GM06990 (cell line): ENCODE measurements around the gene ITGB8.

Experiments used
- DNase-seq: peaks from one replicate; pipeline ENCODE4 v3.0.0-alpha.2; 2011; ENCODE audit not compliant: insufficient read length; ENCODE audit errors: extremely low read depth
- H3K27me3 ChIP-seq: replicated peaks from 2 replicates; pipeline ENCODE4 v1.6.0; 2011; ENCODE audit warnings: low read length; ENCODE audit not compliant: control insufficient read depth, insufficient read depth
- H3K36me3 ChIP-seq: 2 replicates; pipeline ENCODE4 v1.5.1; 2011; ENCODE audit warnings: low read length; ENCODE audit not compliant: control insufficient read depth, insufficient read depth
- H3K4me3 ChIP-seq: replicated peaks from 2 replicates; pipeline ENCODE4 v1.5.1; 2011; ENCODE audit warnings: low read depth, mild to moderate bottlenecking, control low read depth, low read length
- CTCF ChIP-seq: IDR thresholded peaks from 2 replicates; pipeline ENCODE4 v1.5.1; 2011; ENCODE audit warnings: low read length, control low read depth, mild to moderate bottlenecking, inconsistent platforms; ENCODE audit not compliant: insufficient read depth, poor library complexity, severe bottlenecking

The ITGB8 gene

GRCh38 chr7:20331910-20332813 lies 1.5 kb downstream of the ITGB8 start:
- H3K4me3 ChIP-seq = peak overlapping the region; percentile 79
- H3K36me3 ChIP-seq = no peaks in the 10 kb centered on the region
- no peak for TF ChIP-seq CTCF
- H3K27me3 ChIP-seq = no peaks in the 10 kb centered on the region
- DNase-seq = no peak

- no peak for TF ChIP-seq CTCF
- Histone ChIP-seq H3K36me3 (no peaks in the 10 kb centered on the region), H3K27me3 (no peaks in the 10 kb centered on the region), H3K4me3 (no peak overlapping the region)
- no peak for DNase-seq
Observed at GRCh38 chr7:20338285-20338684, 7.6 kb downstream of the ITGB8 start.

DNA sequence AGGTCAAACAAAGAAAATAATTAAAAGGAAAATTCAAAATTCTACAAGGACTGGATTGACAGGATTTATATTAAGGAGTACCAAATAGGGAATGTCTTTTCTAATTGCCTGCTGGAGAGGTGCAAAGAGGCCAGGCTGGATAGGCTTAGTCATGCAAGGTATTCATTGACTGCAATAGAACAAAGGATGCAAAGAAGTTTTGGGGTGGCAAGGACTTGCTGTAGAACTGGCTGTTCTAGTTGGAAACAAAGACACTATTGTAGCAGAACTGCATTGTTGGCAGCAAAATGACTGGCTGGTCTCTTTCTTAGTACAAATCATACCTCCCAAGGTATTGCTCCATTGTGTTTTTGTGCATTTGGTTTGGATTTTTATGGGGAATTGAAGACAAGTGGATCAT lies 10.1 kb downstream of the ITGB8 start:
- DNase-seq = no peak
- TF ChIP-seq CTCF = no peak
- Histone ChIP-seq H3K4me3 (no peak overlapping the region), H3K36me3 (no peaks in the 10 kb centered on the region), H3K27me3 (no peaks in the 10 kb centered on the region)

GRCh38 chr7:20343205-20343604 lies 12.5 kb downstream of the ITGB8 start:
- Histone ChIP-seq H3K27me3 (no peaks in the 10 kb centered on the region), H3K4me3 (no peak overlapping the region), H3K36me3 (no peaks in the 10 kb centered on the region)
- TF ChIP-seq CTCF = peak; percentile 16
- no peak for DNase-seq

GRCh38 chr7:20343941-20344340 lies 13.2 kb downstream of the ITGB8 start:
- no peak for DNase-seq
- H3K4me3 ChIP-seq = no peak overlapping the region
- H3K36me3 ChIP-seq = no peaks in the 10 kb centered on the region
- no peak for TF ChIP-seq CTCF
- no peaks in the 10 kb centered on the region for H3K27me3 ChIP-seq

DNA sequence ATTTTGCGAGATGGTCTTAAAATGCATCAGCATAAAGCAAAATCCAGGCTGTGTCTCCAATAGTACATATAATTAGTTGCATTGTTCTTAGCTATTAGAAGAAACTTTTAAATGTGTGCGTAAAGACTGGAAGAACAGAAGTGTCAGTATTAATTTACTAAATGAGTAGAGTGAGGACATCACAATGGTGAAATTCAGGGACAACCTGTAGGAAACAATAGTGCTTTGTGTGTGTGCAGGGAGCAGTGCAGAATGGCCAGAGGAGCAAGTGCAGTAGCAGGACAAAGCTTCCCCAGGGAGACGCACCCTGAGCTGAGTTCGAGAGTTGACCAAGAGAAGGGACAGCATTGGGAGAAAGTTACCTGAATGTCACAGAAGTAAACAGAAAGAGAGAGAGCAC lies 13.7 kb downstream of the ITGB8 start:
- TF ChIP-seq CTCF = no peak
- Histone ChIP-seq H3K36me3 (no peaks in the 10 kb centered on the region), H3K4me3 (no peak overlapping the region), H3K27me3 (no peaks in the 10 kb centered on the region)
- no peak for DNase-seq
